K562 (cell line): Measurements from ENCODE around the gene KCNK1. TPM values are rescaled to one million over a fixed set of nuclear protein-coding genes. Genes with fewer than 3 reads are reported as not detected.

Source experiments
- ASH1L ChIP-seq: fragments of 450-650 bp; IDR thresholded peaks from 2 replicates; pipeline ENCODE4 v1.6.1; 2018; ENCODE audit warnings: borderline replicate concordance, mild to moderate bottlenecking, low read depth; ENCODE audit not compliant: partially characterized antibody
- CBFA2T2 ChIP-seq: fragments of 450-650 bp; conservative IDR thresholded peaks from 2 replicates; pipeline ENCODE4 v1.6.1; 2017; ENCODE audit warnings: mild to moderate bottlenecking
- CHCHD3 ChIP-seq: fragments of 250-450 bp; sonication (Bioruptor Pico); IDR thresholded peaks from 2 replicates; pipeline ENCODE4 v2.1.2; 2022; ENCODE audit warnings: mild to moderate bottlenecking
- CXXC5 ChIP-seq: fragments of 250-450 bp; sonication (Bioruptor Pico); IDR thresholded peaks from 2 replicates; pipeline ENCODE4 v1.8.0; 2022; ENCODE audit warnings: inconsistent platforms, mild to moderate bottlenecking, moderate library complexity
- E2F8 ChIP-seq: fragments of 450-650 bp; IDR thresholded peaks from 2 replicates; pipeline ENCODE4 v1.7.1; 2018; ENCODE audit warnings: mild to moderate bottlenecking, low read depth; ENCODE audit not compliant: partially characterized antibody
- ESRRA ChIP-seq: fragments of 450-650 bp; IDR thresholded peaks from 2 replicates; pipeline ENCODE4 v1.6.1; 2014; ENCODE audit warnings: low read depth, mild to moderate bottlenecking, moderate library complexity, borderline replicate concordance
- ETS2 ChIP-seq: IDR thresholded peaks from 2 replicates; pipeline ENCODE4 v1.6.1; 2016; ENCODE audit warnings: borderline replicate concordance, missing genetic modification characterization, mild to moderate bottlenecking, moderate library complexity, missing compliant biosample characterization; ENCODE audit not compliant: poor library complexity, severe bottlenecking
- FOXO4 ChIP-seq: fragments of 450-650 bp; formaldehyde crosslinking; IDR thresholded peaks from 2 replicates; pipeline ENCODE4 v1.4.0; 2020; ENCODE audit warnings: mild to moderate bottlenecking, moderate library complexity
- HNRNPUL1 ChIP-seq: fragments of 200-400 bp; formaldehyde crosslinking; IDR thresholded peaks from 2 replicates; pipeline ENCODE4 v1.6.1; 2017; ENCODE audit warnings: low read length
- JUNB ChIP-seq: fragments of 450-650 bp; formaldehyde crosslinking; conservative IDR thresholded peaks from 2 replicates; pipeline ENCODE4 v1.4.0; 2020; ENCODE audit warnings: mild to moderate bottlenecking
- MCM5 ChIP-seq: fragments of 450-650 bp; IDR thresholded peaks from 2 replicates; pipeline ENCODE4 v1.6.1; 2016; ENCODE audit warnings: low read depth
- PBX2 ChIP-seq, 2 experiments: IDR thresholded peaks in 1 of 2; conservative IDR thresholded peaks in 1 of 2; 2 replicates each; pipeline ENCODE4 v1.6.1; 2016; ENCODE audit warnings: low read depth in 2 of 2, mild to moderate bottlenecking in 1 of 2, missing compliant biosample characterization in 1 of 2, missing genetic modification characterization in 1 of 2, moderate library complexity in 1 of 2
- PHB2 ChIP-seq: fragments of 450-650 bp; IDR thresholded peaks from 2 replicates; pipeline ENCODE4 v1.6.1; 2017; ENCODE audit warnings: low read depth
- RHOXF2B ChIP-seq: fragments of 250-450 bp; sonication (Bioruptor Pico); conservative IDR thresholded peaks from 2 replicates; pipeline ENCODE4 v1.5.1; 2021
- SIN3A ChIP-seq, 2 experiments: fragments of 150-350 bp in 1 of 2; IDR thresholded peaks; 2 replicates each; pipeline ENCODE4 v1.6.1; 2011 to 2016; ENCODE audit warnings: borderline replicate concordance in 2 of 2, low read depth in 2 of 2, low read length in 2 of 2, mild to moderate bottlenecking in 2 of 2, moderate library complexity in 2 of 2; ENCODE audit not compliant: control insufficient read depth in 1 of 2
- TCFL5 ChIP-seq: fragments of 250-450 bp; sonication (Bioruptor Pico); conservative IDR thresholded peaks from 2 replicates; pipeline ENCODE4 v1.6.1; 2021; ENCODE audit warnings: mild to moderate bottlenecking, moderate library complexity, matching md5 sums
- ZNF134 ChIP-seq: fragments of 250-450 bp; sonication (Bioruptor Pico); conservative IDR thresholded peaks from 2 replicates; pipeline ENCODE4 v1.4.0; 2020
- ZNF23 ChIP-seq: fragments of 250-450 bp; sonication (Bioruptor Pico); IDR thresholded peaks from 2 replicates; pipeline ENCODE4 v1.4.0; 2020; ENCODE audit warnings: mild to moderate bottlenecking
- ZNF277 ChIP-seq: fragments of 250-450 bp; sonication (Bioruptor Pico); IDR thresholded peaks from 2 replicates; pipeline ENCODE4 v1.8.0; 2022; ENCODE audit warnings: inconsistent platforms, mild to moderate bottlenecking, moderate library complexity, borderline replicate concordance
- ZNF75A ChIP-seq: fragments of 450-650 bp; formaldehyde crosslinking; IDR thresholded peaks from 2 replicates; pipeline ENCODE4 v1.4.0; 2020; ENCODE audit warnings: mild to moderate bottlenecking
- polyA plus RNA-seq, 8 experiments: library from polyadenylated mRNA; depleted of rRNA in 4 of 8; stranded (reverse) in 5 of 8; unstranded in 3 of 8; fragments of >200 nt; fragmentation: Nextera tagmentation in 2 of 8; fragmentation: Illumina TruSeq in 1 of 8; extraction: Ambion mirVana in 2 of 8; extraction: Trizol in 1 of 8; gene quantifications; 2 replicates each; pipeline versions ENCODE4 v1.2.1 to v1.2.3, GENCODE V29; 2011 to 2014; ENCODE audit warnings: inconsistent platforms in 1 of 8, missing spikeins in 1 of 8
- total RNA-seq, 7 experiments: library from RNA; depleted of rRNA in 6 of 7; stranded (reverse); fragments of >200 nt in 6 of 7; fragmentation: Illumina TruSeq in 2 of 7; extraction: Trizol in 2 of 7; gene quantifications; 2 replicates each; pipeline versions ENCODE4 v1.2.1 to v1.2.3, GENCODE V29; 2011 to 2021; ENCODE audit warnings: low replicate concordance in 1 of 7

KCNK1 gene
- total and polyA plus RNA-seq, 9 of the 15 experiments (the other 6 are each of a cell fraction or from before 2014, with no cell fraction given): 3.1 to 22.7 (median 6.0) TPM

- no peak for TF ChIP-seq PBX2 (CRISPR knock-in tag; IDR thresholded peaks at IDR 0.05; ENCODE audit: low read depth)
- peak; percentile 88 for TF ChIP-seq PBX2 (tag; conservative IDR thresholded peaks at IDR 0.05; ENCODE audit: low read depth)
- TF ChIP-seq ZNF277 (CRISPR knock-in tag): no peak
- no peak for TF ChIP-seq RHOXF2B (CRISPR knock-in tag)
- no peak for TF ChIP-seq PHB2
- no peak for TF ChIP-seq SIN3A (IDR thresholded peaks at IDR 0.05; ENCODE audit: borderline replicate concordance in 2 of 2, control insufficient read depth in 1 of 2, low read depth in 2 of 2, low read length in 2 of 2)
- no peak for TF ChIP-seq ETS2
- TF ChIP-seq E2F8: no peak
- TF ChIP-seq JUNB: no peak
- peak; percentile 15; the same call in 1 of the 2 replicates for TF ChIP-seq CXXC5 (CRISPR knock-in tag)
- peak; percentile 89 for TF ChIP-seq CBFA2T2
- TF ChIP-seq ZNF75A (CRISPR knock-in tag): no peak
- TF ChIP-seq CHCHD3 (CRISPR knock-in tag): no peak
- no peak for TF ChIP-seq ZNF134 (CRISPR knock-in tag)
- no peak for TF ChIP-seq ZNF23
- TF ChIP-seq MCM5: no peak
- no peak for TF ChIP-seq ESRRA
- TF ChIP-seq TCFL5 (CRISPR knock-in tag): no peak
- no peak for TF ChIP-seq HNRNPUL1
- no peak for TF ChIP-seq FOXO4 (CRISPR knock-in tag)
- TF ChIP-seq ASH1L: no peak
These were observed 93.4 kb downstream of the KCNK1 start (continued) for GRCh38 chr1:233707153-233707879.
